Peyer's patch (tissue), 4 donors: ENCODE measurements around the gene RESF1.

Source experiments
- CTCF ChIP-seq, 6 experiments: fragments of 450-650 bp in 4 of 6; fragments of 200-600 bp in 2 of 6; sonication (generic) in 1 of 6; IDR thresholded peaks; one replicate each; pipeline ENCODE4 v1.5.1; 2017 to 2019; ENCODE audit warnings: antibody characterized with exemption in 6 of 6, mild to moderate bottlenecking in 3 of 6, moderate library complexity in 1 of 6
- POLR2A ChIP-seq, 2 donors: fragments of 450-650 bp; IDR thresholded peaks; one replicate each; pipeline ENCODE4 v1.5.1; 2017; ENCODE audit warnings: antibody characterized with exemption in 2 of 2, mild to moderate bottlenecking in 2 of 2, moderate library complexity in 2 of 2

- no peak for TF ChIP-seq CTCF (IDR thresholded peaks at IDR 0.05)
- TF ChIP-seq POLR2A (IDR thresholded peaks at IDR 0.05) = no peak
Observed at GRCh38 chr12:31954925-31955858, 4.0 kb upstream of the RESF1 start.
